Right ventricle myocardium inferior (tissue), 1 donor: ENCODE data around the gene LHFPL2. TPM values are rescaled to one million over a fixed set of nuclear protein-coding genes. Genes with fewer than 3 reads are reported as not detected.
A peak's percentile ranks its signal among the peaks of the same experiment; 100 is the strongest.

Source experiments
- ATAC-seq: fragments of 200-7000 bp; cut with Tn5 transposase; one replicate; pipeline ENCODE4 v1.9.1; 2020; ENCODE audit warnings: mild to moderate bottlenecking, moderate library complexity
- DNase-seq: peaks from one replicate; pipeline ENCODE4 v3.0.0; 2021; ENCODE audit errors: missing footprints
- intact Hi-C: fragments of 100-400 bp; cut with DNase I; formaldehyde crosslinking; loops from one replicate; pipeline ENCODE4 v1.11.0; 2022
- total RNA-seq: library from RNA; stranded (reverse); fragmentation: NEBNext Ultra II Directional; extraction: Animal tissue kit (Norgen Biotek cat#: 25700); gene quantifications from one replicate; pipeline ENCODE4 v1.2.1, GENCODE V29; 2021
- donor health status: DM: no; HTN: yes; CAD: no; lungs with severe emphysema.

The LHFPL2 gene
- total RNA-seq, 1 donor from 2014 or later = 6.0 TPM

- intact Hi-C loops = no loop called here
- DNase-seq = no peak
- ATAC-seq = no peak
Measured at GRCh38 chr5:78522476-78523260, 125.9 kb downstream of the LHFPL2 start.

- intact Hi-C loops = no loop called here
- ATAC-seq (no peak), DNase-seq (no peak)
Measured at GRCh38 chr5:78521455-78521854, 127.1 kb downstream of the LHFPL2 start.

- DNase-seq (no peak), ATAC-seq (no peak)
- intact Hi-C loops = no loop called here
Measured at GRCh38 chr5:78519198-78519941, 129.2 kb downstream of the LHFPL2 start.

- ATAC-seq (peak; percentile 89), DNase-seq (peak; percentile 76)
- intact Hi-C loops = no loop called here
Measured at GRCh38 chr5:78518365-78519197, 130.0 kb downstream of the LHFPL2 start.

DNA sequence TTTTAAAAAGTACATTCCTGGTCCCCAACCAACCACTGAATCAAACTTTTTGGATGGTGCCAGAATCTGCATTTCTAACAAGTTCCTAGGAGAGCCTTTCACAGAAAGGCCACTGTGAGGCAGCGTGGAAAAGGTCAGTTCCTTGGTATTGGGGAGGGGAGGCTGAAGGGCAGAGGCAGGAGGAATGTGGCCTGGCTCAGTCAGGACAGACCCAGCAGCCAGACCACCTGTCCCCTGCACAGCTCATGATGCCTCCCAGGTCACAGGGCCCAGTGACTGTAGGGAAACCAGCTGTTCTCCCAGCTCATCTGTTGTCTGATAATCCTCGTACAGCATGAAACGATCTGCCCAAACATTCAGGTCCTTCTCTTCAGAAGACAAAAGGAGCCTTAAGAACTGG lies 132.9 kb downstream of the LHFPL2 start:
- intact Hi-C loops = no loop called here
- no peak for DNase-seq
- no peak for ATAC-seq

GRCh38 chr5:78514427-78515330 lies 133.9 kb downstream of the LHFPL2 start:
- intact Hi-C loops = no loop called here
- DNase-seq (no peak), ATAC-seq (no peak)

DNA sequence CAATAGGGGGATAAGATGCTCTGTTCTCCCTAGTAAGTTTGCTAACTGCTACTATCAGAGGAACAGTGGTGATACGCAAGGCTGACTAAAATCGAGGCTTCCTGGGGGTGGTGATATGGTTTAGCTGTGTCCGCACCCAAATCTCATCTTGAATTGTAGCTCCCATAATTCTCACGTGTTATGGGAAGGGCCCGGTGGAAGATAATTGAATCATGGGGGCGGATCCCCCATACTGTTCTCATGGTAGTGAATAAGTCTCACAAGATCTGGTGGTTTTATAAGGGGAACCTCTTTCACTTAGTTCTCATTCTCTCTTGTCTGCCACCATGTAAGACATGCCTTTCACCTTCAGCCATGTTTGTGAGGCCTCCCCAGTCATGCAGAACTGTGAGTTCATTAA lies 135.1 kb downstream of the LHFPL2 start:
- intact Hi-C loops = no loop called here
- ATAC-seq (no peak), DNase-seq (no peak)

DNA sequence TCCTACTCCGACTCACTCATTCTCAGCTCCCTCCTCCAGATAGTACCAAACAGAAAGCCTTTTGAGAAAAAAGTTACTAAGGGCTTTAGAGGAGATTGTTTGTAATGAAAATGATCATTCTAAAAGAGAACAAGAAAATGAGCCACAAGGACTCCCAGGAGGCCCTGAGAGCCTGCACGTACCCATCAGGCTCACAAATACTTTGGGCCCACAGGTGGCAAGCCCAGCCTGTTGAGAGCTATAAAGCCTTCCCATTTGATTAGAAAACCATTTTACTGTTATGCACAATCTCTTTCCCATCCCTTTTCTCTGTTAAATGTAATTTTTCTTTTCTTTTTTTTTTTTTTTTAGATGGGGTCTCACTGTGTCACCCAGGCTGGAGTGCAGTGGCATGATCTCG lies 136.1 kb downstream of the LHFPL2 start:
- DNase-seq = no peak
- ATAC-seq = no peak
- intact Hi-C loops = no loop called here

DNA sequence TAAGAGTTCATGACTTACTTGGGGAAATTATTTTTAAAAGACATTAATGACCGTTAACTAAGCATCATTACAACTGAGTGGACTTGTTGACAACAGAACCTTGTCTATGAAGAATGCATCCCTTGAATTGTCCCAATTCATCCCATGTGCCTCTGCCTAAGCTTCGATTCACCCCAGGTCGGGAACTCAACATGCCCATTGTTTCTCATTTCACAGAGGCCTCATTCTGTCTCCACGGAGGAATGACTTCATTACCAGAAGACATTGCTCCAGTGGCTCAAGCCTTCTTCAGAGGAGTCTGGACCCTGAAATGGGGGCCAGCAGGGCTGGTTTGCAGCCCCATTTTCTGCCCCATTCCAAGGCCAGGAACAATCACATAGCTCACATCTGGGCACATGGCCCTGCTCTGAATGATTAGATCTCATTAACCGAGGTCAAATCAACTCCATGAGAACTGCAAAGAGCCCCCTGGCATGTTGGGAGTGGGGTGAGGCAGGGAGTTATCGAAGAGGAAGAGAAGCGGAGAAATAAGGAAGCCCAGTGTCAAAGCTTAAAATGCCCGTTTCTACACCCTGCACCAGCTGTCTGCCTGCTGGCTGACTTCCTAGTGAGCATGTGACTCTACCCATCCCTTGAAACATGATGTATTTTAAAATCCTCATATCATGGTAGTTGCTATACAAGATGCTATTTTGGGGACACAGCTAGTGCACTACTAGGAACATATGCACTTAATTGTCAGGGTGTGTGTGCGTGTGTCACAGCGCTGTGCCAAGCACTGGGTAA lies 137.3 kb downstream of the LHFPL2 start:
- no peak for DNase-seq
- intact Hi-C loops = no loop called here

DNA sequence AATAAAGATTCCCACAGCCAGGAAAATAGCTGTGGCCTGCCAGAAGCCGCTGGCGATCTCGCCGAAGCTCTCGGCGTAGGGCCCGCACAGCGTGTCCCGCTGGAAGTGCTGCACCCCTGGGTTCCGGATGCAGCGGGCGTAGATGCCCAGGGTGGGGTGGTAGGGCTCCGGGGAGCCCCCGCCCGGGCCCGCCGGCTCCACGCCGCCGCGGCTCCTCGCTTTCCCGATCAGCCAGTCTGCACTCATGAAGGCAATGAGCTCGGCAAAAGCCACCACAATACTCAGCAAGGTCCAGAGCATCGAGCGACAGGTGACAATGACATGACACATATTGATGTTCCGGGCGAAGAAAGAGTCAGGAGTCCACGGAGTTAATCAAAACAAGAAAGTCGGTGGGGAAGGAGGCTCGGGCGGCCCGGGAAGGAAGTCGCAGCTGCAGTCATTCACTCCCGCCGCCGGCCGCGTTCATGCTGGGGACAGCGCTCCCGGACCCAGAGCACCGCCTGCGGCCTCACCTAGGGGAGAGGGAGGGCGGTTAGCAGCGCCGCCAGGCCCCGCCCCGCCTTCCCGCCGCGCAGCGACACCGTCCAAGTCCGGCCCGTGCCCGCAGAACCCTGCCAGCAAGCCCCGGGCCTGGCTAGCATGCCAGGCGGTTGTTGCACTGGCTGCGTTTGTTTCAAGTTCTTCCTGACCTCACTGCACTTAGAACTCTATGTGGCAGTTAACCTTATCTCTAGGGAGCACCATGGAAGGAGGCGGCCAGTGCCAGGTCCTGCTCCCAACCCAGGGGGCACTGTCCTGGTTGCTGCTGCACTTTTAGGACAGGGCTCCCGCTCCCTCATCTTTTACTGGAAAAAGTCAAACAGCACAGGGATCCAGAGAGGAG lies 138.4 kb downstream of the LHFPL2 start:
- intact Hi-C loops = no loop called here
- ATAC-seq (peak; percentile 90), DNase-seq (peak; percentile 93)

More for the DNA sequence above, 137.3 kb downstream of the LHFPL2 start:
- peak; percentile 34 for ATAC-seq

DNA sequence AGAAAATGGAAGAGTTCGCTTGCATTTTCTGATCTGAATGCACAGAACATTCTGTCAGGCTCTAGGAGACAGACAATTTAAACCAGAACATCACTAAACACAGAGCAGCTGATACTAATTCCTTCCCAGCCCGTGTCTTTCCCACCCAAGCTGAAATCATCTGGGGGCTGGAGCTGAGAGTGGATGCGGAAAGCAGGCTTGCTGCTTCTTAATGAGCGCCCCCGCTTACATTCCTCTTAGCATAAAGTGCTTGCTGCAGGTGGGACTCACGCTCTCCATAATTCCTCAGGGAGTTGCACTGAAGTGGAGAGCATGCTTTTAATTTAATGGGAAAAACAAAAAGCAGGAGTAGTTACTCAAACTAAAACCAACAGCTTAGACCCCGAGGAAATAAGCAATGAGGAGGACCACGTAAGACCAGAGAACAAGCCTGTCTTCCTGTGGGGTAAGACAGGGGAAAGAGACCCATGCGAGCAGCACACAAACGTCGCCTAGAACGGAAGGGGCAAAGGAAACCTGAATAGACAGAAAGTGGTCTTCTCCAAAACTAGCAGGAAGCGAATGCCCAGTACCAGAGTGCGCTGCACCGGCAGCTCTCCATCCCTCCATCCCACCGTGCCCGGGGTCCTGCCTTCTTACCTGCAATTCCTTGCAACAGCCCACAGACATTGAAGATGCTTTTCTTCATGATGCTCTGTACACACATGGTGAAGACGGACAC lies 139.3 kb downstream of the LHFPL2 start:
- DNase-seq (no peak), ATAC-seq (no peak)
- intact Hi-C loops = no loop called here

DNA sequence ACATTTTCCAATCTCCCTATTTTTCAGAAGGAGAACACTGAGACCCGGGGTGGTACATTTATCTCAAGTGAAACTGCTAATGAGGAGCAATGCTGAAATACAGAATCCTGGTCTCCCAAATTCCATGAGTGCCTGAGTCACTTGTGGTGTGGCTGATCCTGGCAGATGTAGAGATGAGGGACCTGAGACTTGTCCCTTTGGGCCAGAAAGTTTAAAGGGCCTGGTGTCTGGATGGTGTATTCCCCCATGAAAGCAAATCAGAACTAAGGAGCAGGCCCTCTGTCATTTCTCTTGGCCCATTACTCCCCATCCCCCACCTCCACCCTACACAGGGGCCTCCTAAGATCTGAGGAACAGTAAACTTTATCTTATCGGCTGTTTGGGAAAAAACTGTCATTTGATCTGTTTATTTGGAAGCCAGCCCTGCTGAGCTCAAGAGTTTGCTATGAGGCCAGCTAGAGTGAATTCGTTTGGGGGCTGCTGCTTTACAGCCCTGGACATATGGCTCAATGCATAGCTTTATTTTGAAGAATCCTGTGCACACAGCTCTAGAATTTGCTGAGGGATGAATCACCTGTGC lies 140.3 kb downstream of the LHFPL2 start:
- intact Hi-C loops = no loop called here
- no peak for ATAC-seq
- DNase-seq = no peak

- intact Hi-C loops = loop anchor here (2.0 kb wide), 1 partner anchor 19 kb away; no protein-coding TSS in a partner anchor
- ATAC-seq (no peak), DNase-seq (no peak)
Measured at GRCh38 chr5:78507531-78507930, 141.0 kb downstream of the LHFPL2 start.

DNA sequence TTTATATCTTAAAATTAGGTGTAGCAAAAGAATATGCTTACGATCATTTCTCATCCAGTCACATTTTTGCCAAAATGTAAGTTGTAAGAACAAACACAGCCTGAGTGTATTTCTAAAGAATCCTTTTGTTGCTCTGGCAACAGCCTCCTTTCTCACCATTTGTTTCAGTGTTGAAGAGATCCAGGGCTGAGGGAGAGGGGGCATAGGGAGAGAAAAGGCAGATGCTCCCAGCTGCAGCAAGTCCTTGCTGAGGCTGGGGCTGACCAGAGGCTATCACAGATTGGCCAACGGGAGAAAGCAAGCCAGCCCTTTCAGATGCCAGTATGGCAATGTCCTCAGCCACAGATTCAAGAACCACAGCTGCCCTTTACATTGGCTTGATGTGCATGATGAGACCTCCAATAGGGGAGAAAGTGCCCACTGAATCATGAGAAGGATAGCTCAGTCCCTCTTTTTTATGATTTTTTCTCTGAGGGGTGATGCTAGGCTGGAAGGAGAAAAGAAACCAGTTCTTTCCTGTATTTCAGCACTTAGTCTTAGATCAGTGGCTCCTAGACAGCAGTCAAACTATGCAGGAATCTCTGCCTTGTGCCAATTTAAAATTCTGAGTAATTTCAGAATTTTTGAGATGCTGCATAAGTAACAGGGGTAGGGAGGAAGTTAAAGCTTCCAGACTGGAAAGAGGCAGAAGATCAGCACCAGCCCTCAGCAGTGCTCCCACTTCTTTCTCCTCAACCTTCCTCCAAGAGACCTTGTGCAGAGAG lies 142.1 kb downstream of the LHFPL2 start:
- DNase-seq = no peak
- ATAC-seq = no peak
- intact Hi-C loops = loop anchor here (2.0 kb wide), 1 partner anchor 20 kb away; no protein-coding TSS in a partner anchor

DNA sequence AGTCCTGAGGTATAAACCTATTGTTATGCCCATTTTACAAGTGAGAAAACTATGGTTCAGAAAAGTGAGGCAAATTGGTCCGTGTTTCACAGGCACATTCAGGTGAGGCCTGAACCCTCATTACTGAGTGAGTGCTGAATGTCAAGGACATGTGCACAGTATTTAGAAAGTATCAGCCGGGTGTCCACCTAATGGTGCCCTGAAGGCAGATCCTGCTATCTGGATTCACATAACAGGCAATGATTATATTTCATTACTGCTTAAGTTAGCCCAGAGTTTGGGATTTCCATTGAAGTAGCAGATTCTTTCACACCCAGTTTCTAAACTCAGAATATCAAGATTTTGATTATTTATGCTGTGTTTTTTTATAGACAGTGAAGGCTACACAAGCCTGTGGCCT lies 142.7 kb downstream of the LHFPL2 start:
- no peak for ATAC-seq
- no peak for DNase-seq
- intact Hi-C loops = loop anchor here (2.0 kb wide), 1 partner anchor 21 kb away; no protein-coding TSS in a partner anchor
